NCI-H187 (cell line): Measurements from ENCODE around the gene HEATR5A.

Experiments
- DNase-seq, 2 experiments: peaks; one replicate each; lab custom pipeline; 2025; lab: John Stamatoyannopoulos, UW

The HEATR5A gene

GRCh38 chr14:31426663-31427062 is 6.3 kb upstream of the HEATR5A start:
- DNase-seq = no peak

DNA sequence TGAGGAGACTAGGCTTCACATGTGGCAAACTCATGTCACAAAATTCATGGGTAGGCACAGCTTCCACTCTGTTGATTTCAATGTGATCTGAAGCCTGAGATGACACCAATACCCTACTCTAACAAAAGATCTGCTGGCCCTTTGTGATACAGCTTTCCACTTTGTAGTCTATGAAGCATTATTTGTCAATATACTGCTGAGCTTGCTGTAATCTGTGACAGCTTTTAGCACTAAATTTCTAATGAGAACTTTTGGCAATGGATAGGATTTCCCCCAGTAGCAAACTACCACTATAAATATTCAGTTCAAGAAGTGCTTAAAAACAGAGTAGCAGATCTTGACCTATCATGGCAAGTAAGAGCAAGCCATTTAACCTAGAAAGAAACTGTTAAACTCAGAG is 5.6 kb upstream of the HEATR5A start:
- no peak for DNase-seq

DNA sequence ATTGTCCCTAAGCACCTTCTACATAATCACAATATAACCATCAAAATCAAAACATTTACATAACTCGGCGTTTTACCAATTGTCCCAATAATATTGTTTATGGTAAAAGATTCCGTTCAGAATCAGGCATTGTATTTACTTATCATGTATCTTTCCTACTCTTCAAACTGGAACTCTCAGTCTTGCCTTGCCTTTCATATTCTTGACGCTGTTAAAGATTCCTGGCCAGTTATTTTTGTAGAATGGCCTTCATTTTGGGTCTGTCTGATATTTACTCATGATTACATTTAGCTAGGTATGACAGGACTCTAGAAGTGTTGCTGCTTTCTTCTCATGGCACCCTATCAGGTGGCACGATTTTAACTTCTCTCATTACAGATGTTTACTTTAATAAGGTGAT is 850 bp upstream of the HEATR5A start:
- DNase-seq = no peak

DNA sequence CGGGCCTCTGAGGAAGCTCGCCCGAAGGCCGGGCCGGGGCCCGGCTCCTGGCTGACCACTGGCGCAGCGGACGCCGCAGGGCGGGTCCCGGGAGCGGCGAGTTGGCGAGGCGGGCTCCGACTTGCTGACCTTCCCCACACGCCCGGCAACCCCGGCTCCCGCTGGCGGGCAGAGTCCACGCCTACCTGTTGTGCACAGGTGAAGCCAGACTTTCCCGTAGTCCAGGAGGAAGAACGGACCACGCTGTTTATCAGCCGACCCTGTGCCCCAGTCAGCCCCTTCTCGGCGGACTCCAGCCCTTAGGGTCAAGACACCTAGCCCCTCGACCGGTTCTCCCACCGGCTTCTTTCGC is 407 bp downstream of the HEATR5A start:
- DNase-seq = peak in 1 of 2 experiments; percentile 19

DNA sequence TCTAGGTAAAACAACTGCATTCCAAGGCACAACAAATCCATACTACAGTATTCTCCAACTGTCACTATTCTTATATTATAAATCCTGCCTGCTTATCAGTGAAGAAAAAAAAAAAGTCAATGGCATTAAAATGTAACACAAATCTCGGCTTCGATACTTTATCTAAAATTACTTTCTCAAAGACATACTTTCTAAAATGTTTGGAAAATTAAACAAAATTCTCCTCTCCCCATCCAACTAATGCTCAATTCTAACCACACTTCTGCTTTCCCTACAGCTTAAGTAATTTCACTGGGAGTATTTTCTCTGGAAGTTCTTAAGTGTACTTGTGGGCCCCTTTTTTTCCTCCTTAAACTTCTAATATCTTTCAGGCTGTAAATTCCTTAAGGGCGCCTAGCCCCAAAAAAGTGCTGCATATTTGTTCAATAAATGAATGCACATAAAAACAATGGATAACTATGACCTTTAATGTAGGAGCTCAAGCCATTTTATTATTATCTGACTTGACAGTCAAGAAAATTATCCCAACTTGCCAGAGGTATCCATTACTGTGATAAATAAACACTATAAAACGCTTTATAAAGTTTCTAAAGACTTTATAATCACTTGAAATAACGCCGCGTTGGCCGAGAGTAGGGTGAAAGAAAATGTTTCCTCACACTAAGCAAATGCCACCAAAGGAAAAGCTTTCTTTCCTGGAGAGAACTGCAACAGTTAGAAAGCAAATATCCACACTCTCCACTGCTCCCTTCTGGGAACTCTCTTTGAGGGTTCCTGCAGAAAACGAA is 977 bp downstream of the HEATR5A start:
- DNase-seq = no peak

DNA sequence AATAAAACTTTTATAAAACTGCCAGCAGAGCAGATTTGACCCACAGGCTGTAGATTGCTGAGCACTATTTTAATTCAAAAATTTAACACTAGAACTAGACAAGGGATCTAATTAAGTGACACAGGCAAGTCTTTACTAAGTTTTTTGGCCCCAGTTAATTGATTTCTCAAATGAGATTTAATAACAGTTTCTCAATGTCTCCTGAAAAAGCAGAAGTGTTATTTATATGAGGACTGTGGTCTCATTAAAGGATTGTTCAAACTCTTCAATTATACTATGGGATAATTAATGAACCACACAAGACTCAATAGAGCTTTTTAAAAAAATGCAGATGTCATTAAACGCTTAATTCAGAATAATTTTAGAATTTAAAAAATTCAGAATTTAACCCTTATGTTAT is 1.9 kb downstream of the HEATR5A start:
- DNase-seq = no peak

DNA sequence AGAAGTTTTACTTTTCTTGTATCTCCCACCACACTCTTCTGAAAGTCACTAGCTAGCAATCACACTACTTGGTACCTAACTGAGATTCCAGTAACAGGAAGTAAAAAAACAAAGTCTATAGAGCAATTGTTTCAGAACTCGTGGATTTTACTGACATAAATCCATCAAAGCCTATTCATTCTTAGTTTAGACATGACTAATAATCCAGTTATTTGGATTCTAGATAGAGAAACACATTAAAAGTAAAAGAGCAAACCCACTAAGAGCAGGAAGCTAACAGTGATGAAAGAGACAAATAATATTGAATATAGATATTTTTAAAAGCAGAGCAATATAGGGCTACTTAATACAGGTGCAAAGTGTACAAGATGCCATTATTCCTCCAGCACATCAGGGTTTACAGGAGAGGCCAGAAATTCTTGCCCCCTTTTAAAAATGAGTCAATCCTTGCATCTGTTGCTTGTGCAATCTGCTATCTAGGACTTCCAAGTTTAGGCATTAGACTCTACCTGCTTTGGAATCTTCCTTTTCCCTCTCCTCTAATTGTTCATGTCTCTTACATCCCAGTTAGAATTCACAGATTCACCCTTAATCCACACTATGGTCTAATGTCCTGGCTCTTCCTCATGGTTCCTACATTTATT is 6.0 kb downstream of the HEATR5A start:
- DNase-seq = no peak

GRCh38 chr14:31411218-31411727 is 9.1 kb downstream of the HEATR5A start:
- DNase-seq = no peak

GRCh38 chr14:31410048-31410650 is 10.2 kb downstream of the HEATR5A start:
- no peak for DNase-seq

DNA sequence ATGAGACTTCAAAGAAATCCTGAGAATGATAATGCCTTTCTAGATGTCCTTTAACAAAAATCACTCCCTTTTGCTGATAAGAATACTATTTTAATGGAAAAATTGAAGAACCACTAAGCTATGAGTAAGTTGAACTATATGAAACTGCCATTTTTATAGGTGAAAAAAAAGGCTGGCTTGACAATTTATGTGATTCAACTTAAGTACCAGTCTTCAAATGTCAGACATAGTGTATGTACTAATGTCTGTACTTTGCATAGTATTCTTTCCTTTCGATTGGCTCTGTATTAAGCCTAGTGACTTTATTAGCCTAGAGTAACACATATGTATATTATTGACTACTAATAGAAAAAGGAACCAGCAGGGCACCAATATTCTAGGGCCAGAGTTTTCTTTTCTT is 11.9 kb downstream of the HEATR5A start:
- DNase-seq = no peak

- no peak for DNase-seq
Measured at GRCh38 chr14:31405599-31406232, 14.6 kb downstream of the HEATR5A start.

DNA sequence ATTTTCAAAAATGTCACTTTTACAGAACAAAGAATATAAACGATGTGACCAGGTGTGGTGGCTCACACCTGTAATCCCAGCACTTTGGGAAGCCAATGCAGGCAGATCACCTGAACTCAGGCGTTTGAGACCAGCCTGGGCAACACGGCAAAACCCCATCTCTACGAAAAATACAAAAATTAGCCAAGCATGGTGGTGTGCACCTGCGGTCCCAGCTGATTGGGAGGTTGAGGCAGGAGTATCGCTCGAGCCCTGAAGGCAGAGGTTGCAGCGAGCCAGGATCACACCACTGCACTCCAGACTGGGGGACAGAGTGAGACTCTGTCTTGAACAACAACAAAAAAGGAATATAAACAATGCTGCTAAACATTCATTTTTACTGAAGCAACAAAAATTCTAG is 15.2 kb downstream of the HEATR5A start:
- no peak for DNase-seq

DNA sequence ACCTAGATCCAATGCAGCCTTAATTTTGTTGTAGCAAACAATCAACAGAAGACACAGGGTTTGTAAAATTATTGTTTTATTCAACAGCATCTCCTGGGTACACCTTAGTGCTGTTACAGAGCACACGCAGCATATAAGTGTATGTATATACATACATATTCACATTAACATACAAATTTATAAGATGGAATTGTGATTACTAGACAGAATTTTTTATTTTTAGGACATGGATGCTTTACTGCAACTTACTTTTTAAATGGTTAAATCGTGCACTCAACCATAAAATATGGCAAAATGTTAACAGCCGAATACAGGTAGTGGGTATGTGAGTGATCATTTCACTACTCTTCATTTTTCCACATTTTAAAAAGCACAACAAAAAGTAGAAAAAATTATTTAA is 16.6 kb downstream of the HEATR5A start:
- DNase-seq = no peak

GRCh38 chr14:31402764-31403439 is 17.4 kb downstream of the HEATR5A start:
- no peak for DNase-seq

- DNase-seq = no peak
Measured at GRCh38 chr14:31401369-31401932, 18.9 kb downstream of the HEATR5A start.

- DNase-seq = no peak
Measured at GRCh38 chr14:31400031-31400638, 20.2 kb downstream of the HEATR5A start.

DNA sequence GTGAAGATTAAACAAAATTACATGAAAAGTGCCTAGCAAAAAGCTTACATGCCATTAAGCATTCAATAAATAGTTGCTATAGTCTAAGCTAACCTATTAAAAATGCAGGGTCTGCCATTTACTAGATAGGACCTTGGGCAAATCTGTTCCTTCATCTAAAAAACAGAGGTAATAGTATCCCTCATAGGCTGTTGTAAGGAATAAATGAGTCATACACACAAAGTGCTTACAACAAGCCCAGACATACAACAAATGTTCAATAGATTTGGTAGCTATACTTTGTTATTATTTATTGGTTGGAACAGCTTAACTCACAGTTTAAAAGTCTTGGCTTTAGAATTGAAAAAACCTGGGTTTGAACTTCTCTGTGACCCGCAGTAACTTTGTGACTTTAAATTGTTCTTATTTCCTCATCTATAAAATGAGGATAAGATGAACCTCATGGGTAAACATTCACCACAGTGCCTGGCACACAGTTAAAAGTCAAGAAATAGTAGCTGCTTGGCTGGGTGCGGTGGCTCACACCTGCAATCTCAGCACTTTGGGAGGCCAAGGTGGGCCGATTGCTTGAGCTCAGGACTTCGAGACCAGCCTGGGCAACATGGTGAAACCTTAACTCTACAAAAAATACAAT is 24.7 kb downstream of the HEATR5A start:
- no peak for DNase-seq

GRCh38 chr14:31395119-31395518 is 25.2 kb downstream of the HEATR5A start:
- no peak for DNase-seq

GRCh38 chr14:31391977-31392503 is 28.3 kb downstream of the HEATR5A start:
- DNase-seq = no peak

- no peak for DNase-seq
Measured at GRCh38 chr14:31391473-31391872, 28.9 kb downstream of the HEATR5A start.

- DNase-seq = no peak
Measured at GRCh38 chr14:31389946-31390345, 30.4 kb downstream of the HEATR5A start.
